GM12865 (cell line): ENCODE data around the gene LRRIQ3.
"Not testable (repeated sequence)": the region's sequence is repeated elsewhere in the genome, so short reads cannot be mapped to it uniquely, and the experiment has no call there.

ENCODE experiments used
- DNase-seq: peaks from one replicate; pipeline ENCODE4 v3.0.0; 2010; ENCODE audit warnings: low read depth
- H3K4me3 ChIP-seq: 2 replicates; pipeline ENCODE4 v1.5.1; 2011; ENCODE audit warnings: mild to moderate bottlenecking, low read depth, low read length, control low read depth
- CTCF ChIP-seq: IDR thresholded peaks from 2 replicates; pipeline ENCODE4 v1.5.1; 2011; ENCODE audit warnings: low read length, control low read depth, low read depth, inconsistent platforms; ENCODE audit not compliant: insufficient read depth; ENCODE audit errors: missing control alignments

LRRIQ3 gene

GRCh38 chr1:74195339-74195738 is 2.6 kb downstream of the LRRIQ3 start:
- TF ChIP-seq CTCF, result no peak
- no peak overlapping the region for H3K4me3 ChIP-seq
- no peak for DNase-seq

GRCh38 chr1:74193908-74194307 is 4.1 kb downstream of the LRRIQ3 start:
- TF ChIP-seq CTCF, result no peak
- no peak for DNase-seq
- no peak overlapping the region for H3K4me3 ChIP-seq

GRCh38 chr1:74180490-74180889 is 17.5 kb downstream of the LRRIQ3 start:
- no peak for DNase-seq
- TF ChIP-seq CTCF, result no peak
- H3K4me3 ChIP-seq, result no peak overlapping the region

GRCh38 chr1:74174423-74174822 is 23.6 kb downstream of the LRRIQ3 start:
- DNase-seq, result not testable (repeated sequence)

GRCh38 chr1:74162333-74162732 is 35.6 kb downstream of the LRRIQ3 start:
- TF ChIP-seq CTCF, result no peak
- DNase-seq, result no peak
- no peak overlapping the region for H3K4me3 ChIP-seq

More at GRCh38 chr1:74174423-74174822, 23.6 kb downstream of the LRRIQ3 start:
- H3K4me3 ChIP-seq, result not testable (repeated sequence)

GRCh38 chr1:74161497-74161896 is 36.5 kb downstream of the LRRIQ3 start:
- no peak for TF ChIP-seq CTCF
- DNase-seq, result no peak

GRCh38 chr1:74160046-74160445 is 37.9 kb downstream of the LRRIQ3 start:
- no peak overlapping the region for H3K4me3 ChIP-seq
- DNase-seq, result no peak
- no peak for TF ChIP-seq CTCF

More at GRCh38 chr1:74161497-74161896, 36.5 kb downstream of the LRRIQ3 start:
- H3K4me3 ChIP-seq, result no peak overlapping the region
